T-helper 2 cell treated with Interferon-gamma antibody and Interleukin-4, amounts not matched to agents 5 μg/mL and 100 μg/mL, for 36 hours (primary cell): ENCODE data around the gene ACP5.

Experiments
- DNase-seq: peaks from one replicate; pipeline ENCODE4 v3.0.0; 2021; ENCODE audit warnings: low spot score
- H3K27ac Mint-ChIP-seq: one replicate; pipeline ENCODE4 v1.8.0; 2021; ENCODE audit warnings: mild to moderate bottlenecking, mixed read lengths
- H3K27me3 Mint-ChIP-seq: one replicate; pipeline ENCODE4 v1.8.0; 2021; ENCODE audit warnings: low read depth, mixed read lengths
- H3K36me3 Mint-ChIP-seq: one replicate; pipeline ENCODE4 v1.8.0; 2021; ENCODE audit warnings: low read depth, mixed read lengths
- H3K4me1 Mint-ChIP-seq: one replicate; pipeline ENCODE4 v1.8.0; 2021; ENCODE audit warnings: low read depth, mixed read lengths
- H3K4me3 Mint-ChIP-seq: one replicate; pipeline ENCODE4 v1.8.0; 2022; ENCODE audit warnings: mild to moderate bottlenecking, moderate library complexity, mixed read lengths
- H3K9me3 Mint-ChIP-seq: one replicate; pipeline ENCODE4 v1.8.0; 2021; ENCODE audit warnings: mixed read lengths

Gene ACP5

DNA sequence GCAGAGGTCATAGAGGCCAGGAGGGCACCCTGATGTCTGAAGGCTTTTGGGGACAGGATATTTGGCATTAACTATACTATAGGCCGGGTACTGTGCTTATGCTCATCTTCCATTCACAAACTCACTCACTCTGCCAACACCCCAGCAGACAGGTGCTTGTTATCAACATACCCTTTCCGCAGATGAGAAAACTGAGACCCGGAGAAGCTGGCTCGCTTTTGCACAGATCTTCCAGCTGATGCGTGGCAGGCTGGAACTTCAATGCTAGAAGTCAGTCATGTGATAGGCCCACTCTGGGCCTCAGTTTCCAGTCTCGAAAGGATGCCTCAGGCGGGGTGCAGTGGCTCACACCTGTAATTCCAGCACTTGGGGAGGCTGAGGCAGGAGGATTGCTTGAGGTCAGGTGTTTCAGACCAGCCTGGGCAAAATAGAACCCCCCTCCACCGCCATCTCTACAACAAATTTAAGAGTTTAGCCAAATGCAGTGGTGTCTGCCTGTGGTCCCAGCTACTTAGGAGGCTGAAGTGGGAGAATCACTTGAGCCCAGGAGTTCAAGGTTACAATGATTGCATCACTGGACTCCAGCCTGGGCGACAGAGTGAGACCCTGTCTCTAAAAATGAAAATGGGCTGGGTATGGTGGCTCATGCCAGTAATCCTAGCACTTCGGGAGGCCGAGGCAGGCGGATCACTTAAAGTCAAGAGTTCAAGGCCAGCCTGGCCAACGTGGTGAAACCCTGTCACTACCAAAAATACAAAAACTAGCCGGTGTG is 29.3 kb downstream of the ACP5 start:
- H3K27me3 Mint-ChIP-seq: no peaks in the 10 kb centered on the region
- H3K9me3 Mint-ChIP-seq: no peaks in the 10 kb centered on the region
- no peak overlapping the region for H3K4me3 Mint-ChIP-seq
- H3K4me1 Mint-ChIP-seq: no peaks in the 10 kb centered on the region
- no peaks in the 10 kb centered on the region for H3K36me3 Mint-ChIP-seq
- H3K27ac Mint-ChIP-seq: no peak overlapping the region
- DNase-seq: no peak

DNA sequence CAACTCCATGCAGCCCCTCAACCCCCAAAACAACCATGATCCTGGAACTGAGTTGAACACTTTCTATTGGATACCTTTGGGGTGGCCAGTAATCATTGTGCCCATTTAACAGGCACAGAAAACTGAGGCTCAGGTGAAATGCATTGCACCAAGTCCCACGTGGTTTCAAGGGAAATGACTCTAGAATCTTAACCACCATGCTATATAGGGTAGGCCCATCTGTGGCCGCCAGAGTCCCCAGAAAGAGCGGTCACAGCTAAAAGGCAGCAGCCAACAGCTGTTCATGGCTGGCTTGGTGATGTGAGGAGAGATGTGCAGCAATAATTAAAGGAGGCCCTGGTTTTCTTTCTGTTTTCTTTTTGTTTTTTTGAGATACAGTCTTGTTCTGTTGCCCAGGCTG is 36.2 kb downstream of the ACP5 start:
- Mint-ChIP-seq H3K9me3 (no peaks in the 10 kb centered on the region), H3K36me3 (no peaks in the 10 kb centered on the region), H3K4me1 (peaks cover 2% of the 10 kb centered on the region), H3K4me3 (no peak overlapping the region), H3K27ac (no peak overlapping the region), H3K27me3 (peaks cover 24% of the 10 kb centered on the region)
- no peak for DNase-seq

DNA sequence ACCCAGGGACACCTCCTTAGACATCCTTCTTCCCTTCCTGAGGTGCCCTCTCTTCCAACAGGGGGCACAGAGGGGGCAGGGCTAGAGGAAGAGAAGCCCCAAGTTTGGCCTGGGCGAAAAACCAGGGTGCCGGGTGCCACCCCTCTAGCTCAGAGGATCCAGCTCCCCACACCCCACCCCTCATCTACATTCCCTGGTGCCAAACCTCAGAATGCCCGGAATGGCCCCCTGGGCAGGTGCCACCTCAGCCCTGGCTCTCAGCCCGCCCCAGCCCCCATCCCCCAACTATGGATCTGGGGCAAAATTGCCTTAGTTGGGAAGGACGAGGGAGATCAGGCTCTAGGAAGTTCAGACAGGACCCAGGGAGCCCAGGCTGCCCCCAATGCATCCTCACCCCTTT is 36.8 kb downstream of the ACP5 start:
- no peak for DNase-seq
- H3K27me3 Mint-ChIP-seq: peaks cover 24% of the 10 kb centered on the region
- H3K4me3 Mint-ChIP-seq: no peak overlapping the region
- H3K4me1 Mint-ChIP-seq: peaks cover 3% of the 10 kb centered on the region
- H3K36me3 Mint-ChIP-seq: no peaks in the 10 kb centered on the region
- no peaks in the 10 kb centered on the region for H3K9me3 Mint-ChIP-seq
- no peak overlapping the region for H3K27ac Mint-ChIP-seq

DNA sequence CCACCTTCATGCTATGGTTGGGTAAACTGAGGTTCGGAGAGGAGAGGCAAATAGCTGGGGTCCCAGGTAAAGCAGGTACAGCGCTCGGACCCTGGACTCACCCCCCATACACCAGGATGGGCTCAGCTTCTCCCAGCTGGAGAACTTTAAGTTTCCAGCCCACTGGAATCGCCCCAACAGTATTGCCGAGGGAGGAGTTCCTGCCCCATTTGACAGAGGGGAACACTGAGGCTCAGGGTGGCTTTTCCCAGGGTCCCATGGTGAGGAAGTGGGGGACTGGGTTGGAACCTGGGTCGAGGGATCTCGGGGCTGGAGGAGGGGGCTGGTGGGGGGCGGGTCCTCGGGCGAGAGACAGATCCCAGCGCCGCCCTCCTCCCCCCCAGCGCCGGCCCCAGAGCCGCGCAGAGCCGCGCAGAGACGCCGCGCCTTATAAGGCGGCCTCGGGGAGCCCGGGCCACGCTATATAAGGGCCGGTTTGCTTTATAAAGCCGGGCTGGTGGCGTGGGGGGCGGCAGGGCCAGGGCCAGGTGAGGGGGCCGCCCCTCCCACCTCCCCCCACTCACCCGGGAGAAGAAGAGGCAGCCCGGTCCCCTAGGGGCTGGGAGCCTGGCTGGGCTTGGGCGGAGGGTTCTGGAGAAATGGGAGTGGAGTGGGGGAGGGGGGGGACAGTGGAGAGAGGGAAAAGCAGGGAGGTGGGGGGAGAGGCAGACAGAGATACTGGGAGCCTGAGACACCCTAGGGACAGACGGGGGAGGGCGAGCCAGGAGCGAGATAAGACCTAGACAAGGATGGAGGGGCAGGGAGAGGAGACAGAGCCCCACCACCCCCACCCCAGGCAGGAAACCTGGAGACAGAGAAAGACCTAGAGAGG is 37.7 kb downstream of the ACP5 start:
- H3K27me3 Mint-ChIP-seq: peaks cover 24% of the 10 kb centered on the region
- H3K36me3 Mint-ChIP-seq: no peaks in the 10 kb centered on the region
- no peak for DNase-seq
- H3K4me3 Mint-ChIP-seq: no peak overlapping the region
- no peaks in the 10 kb centered on the region for H3K9me3 Mint-ChIP-seq
- H3K4me1 Mint-ChIP-seq: peaks cover 9% of the 10 kb centered on the region
- H3K27ac Mint-ChIP-seq: no peak overlapping the region

DNA sequence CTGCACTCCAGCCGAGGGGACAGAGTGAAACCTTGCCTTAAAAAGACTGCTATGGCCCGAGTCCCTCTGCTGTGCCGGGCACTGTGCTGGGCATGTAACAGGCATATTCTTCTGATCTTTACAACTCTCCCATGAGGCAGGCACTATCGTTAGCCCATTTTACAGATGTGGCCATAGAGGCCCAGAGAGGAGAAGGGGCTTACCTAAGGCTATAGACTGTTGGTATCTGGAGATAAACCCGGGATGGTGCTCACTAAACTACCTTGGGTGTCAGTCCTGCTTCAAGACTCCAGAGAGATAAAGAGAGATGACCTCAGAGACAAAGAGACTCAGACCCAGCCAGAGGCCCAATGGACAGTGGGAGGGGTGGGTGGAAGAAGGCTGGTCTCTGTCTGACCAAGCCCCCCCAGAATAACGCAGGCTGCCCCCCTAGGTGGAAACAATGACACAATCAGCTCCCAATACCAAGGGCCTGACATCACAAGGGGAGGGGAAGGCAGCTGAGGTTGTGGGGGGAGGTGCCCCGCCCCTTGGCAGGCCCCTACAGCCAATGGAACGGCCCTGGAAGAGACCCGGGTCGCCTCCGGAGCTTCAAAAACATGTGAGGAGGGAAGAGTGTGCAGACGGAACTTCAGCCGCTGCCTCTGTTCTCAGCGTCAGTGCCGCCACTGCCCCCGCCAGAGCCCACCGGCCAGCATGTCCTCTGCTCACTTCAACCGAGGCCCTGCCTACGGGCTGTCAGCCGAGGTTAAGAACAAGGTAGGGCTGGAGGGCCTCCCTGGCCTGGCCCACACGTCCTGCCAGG is 39.0 kb downstream of the ACP5 start, which contains the start of gene CNN1:
Gene CNN1 (plus strand): TSS at position 620 of the 805 bp plus-strand sequence. CDS start 77 bp downstream, at position 697.
- Mint-ChIP-seq H3K4me3 (no peak within 1 kb of the TSS), H3K27me3 (peaks cover 27% of the 10 kb centered on the region), H3K27ac (no peak within 1 kb of the TSS), H3K9me3 (no peaks in the 10 kb centered on the region), H3K36me3 (no peaks in the 10 kb centered on the region), H3K4me1 (peaks cover 11% of the 10 kb centered on the region)
- no peak for DNase-seq

DNA sequence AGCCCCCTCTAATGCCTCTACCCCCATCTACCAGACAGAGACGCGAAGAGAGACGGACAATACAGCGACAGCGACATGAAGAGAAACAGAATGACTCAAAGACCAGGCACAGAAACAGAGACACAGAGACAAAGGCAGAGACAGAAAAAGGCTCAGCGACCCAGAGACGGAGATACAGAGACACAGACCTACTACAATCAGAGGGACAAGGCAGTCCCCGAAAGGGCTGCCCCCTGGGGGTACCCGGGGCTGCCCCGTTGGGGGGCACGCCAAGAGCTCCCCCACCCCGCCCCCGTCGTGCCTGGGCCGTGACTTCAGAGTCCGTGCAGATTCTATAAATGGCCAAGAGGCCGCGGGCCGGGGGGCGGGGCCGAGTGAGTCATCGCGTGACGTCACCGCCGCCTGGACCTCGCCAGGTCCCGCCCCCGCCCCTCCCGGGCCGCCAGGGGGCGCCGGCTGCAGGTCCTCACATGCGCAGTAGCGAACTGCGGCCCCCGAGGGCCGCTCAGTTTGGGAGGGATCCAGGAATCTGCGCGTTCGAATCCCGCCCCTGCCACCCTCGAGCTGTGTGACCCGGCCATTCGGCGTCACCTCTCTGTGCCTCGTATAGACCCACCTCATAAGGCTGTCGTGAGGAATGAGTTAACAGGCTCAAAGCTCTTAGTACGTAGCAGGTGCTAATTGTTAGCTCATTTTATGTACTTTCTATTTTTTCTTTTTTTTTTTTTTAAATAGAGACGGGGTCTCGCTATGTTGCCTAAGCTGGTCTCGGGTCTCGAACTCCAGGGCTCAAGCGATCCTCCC is 41.5 kb downstream of the ACP5 start:
- Mint-ChIP-seq H3K4me3 (peak overlapping the region; percentile 45), H3K4me1 (peaks cover 11% of the 10 kb centered on the region), H3K9me3 (no peaks in the 10 kb centered on the region), H3K36me3 (no peaks in the 10 kb centered on the region), H3K27ac (peak overlapping the region; percentile 44), H3K27me3 (peaks cover 24% of the 10 kb centered on the region)
- peak; percentile 90 for DNase-seq

DNA sequence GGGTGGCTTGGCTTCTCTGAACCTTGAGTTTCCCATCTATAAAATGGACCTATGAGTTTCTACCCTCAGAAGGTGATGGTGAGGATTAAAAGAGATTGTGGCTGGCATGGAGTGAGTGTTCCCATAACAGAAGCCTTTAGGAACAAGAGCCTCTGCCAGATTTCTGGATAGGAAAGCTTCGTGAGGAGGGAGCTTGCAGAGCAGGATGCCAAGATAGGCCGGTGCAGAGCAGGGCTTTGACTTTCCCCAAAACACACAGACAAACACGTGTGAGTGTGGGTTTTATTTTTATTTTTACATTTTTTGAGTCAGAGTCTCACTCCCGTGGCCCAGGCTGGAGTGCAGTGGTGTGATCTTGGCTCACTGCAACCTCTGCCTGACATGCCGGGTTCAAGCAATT is 42.5 kb downstream of the ACP5 start:
- DNase-seq: no peak
- no peaks in the 10 kb centered on the region for H3K9me3 Mint-ChIP-seq

DNA sequence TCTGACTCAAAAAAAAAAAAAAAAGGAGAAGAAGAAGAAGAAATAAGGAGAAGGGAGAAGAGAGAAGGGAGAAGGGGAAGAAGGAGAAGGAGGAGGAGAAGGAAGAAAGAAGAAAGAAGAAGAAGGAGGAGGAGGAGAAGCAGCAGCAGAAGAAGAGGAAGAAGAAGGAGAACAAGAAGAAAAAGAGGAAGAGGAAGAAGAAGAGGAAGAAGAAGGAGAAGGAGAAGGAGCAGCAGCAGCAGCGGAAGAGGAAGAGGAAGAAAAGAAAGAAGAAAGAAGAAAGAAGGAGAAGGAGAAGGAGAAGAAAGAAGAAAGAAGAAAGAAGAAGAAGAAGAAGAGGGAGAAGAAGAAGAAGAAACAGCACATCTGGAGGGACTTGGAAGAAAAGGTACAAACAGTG is 42.9 kb downstream of the ACP5 start:
- no peak overlapping the region for H3K4me3 Mint-ChIP-seq
- peak overlapping the region; percentile 3 for H3K27ac Mint-ChIP-seq
- DNase-seq: no peak
- H3K36me3 Mint-ChIP-seq: no peaks in the 10 kb centered on the region
- peaks cover 11% of the 10 kb centered on the region for H3K4me1 Mint-ChIP-seq
- no peaks in the 10 kb centered on the region for H3K9me3 Mint-ChIP-seq
- H3K27me3 Mint-ChIP-seq: peaks cover 19% of the 10 kb centered on the region

More for the DNA sequence above, 42.5 kb downstream of the ACP5 start:
- no peak overlapping the region for H3K4me3 Mint-ChIP-seq
- peaks cover 11% of the 10 kb centered on the region for H3K4me1 Mint-ChIP-seq
- H3K36me3 Mint-ChIP-seq: no peaks in the 10 kb centered on the region
- peaks cover 19% of the 10 kb centered on the region for H3K27me3 Mint-ChIP-seq
- H3K27ac Mint-ChIP-seq: peak overlapping the region; percentile 3

DNA sequence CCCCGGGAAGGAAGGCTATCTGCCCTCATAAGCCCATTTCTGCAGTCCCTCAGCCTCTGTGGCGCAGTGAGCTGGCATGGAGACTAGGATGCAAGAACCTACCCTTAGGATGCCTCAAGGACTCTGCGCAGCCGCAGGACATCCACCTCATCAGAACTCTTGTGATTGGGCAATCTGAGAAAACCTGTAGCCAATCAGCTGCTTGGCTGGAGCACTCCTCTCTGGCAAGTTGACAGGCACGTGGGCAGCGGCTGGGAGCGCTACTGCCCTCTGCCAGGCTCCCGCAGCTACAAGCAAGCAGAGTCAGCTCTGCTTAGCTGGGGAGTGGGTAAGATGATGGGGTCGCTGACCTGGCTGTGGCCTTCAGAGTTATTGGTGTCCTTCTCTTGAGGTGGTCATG is 47.0 kb downstream of the ACP5 start:
- H3K4me3 Mint-ChIP-seq: no peak overlapping the region
- DNase-seq: peak; percentile 59
- no peaks in the 10 kb centered on the region for H3K36me3 Mint-ChIP-seq
- H3K9me3 Mint-ChIP-seq: no peaks in the 10 kb centered on the region
- peaks cover 9% of the 10 kb centered on the region for H3K4me1 Mint-ChIP-seq
- no peak overlapping the region for H3K27ac Mint-ChIP-seq
- H3K27me3 Mint-ChIP-seq: peaks cover 3% of the 10 kb centered on the region

DNA sequence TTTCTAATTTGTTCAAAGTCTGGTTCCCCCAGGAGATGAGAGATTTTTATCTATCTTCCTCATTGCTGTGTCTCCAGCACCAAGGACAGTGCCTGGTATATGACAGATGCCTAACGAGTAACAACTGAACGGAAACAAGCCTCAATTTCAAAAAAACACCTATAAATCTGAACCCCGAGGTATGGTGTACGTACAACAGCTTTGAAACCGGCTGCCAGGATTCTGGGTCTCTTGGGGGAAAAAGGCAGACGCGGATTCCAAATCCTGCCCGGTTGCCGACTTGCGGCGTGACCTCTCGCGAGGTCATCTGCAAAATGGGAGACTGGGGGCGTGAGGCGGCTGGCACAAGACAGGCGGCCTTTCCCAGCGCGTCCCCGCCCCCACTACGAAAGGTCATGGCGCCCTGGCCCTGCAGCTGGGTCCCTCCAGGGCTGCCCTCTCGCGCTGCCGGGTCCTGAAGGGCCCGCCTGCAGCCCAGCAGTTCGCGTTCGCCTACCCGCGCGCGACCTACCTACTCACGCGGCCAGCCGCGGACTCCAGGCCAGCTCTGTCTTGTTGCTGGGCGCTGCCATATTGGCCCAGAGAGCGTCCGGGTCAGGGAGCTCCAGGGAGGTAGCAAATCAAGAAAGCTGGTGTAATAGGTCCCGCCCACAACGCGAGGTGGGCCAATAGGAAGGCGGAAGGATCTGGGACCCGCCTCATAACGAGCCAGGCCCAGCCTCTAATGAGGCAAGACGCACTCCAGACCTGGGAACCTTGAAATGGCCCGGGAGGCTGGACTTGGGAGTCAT is 48.7 kb downstream of the ACP5 start, which contains the start of gene ECSIT:
Gene ECSIT (minus strand): TSS at position 584 of the 791 bp plus-strand sequence. CDS start 9,964 bp downstream, outside the sequence.
- H3K27me3 Mint-ChIP-seq: no peaks in the 10 kb centered on the region

More for the DNA sequence above, 48.7 kb downstream of the ACP5 start, which contains the start of gene ECSIT:
- peaks cover 4% of the 10 kb centered on the region for H3K4me1 Mint-ChIP-seq
- peak within 1 kb of the TSS; percentile 88 for H3K27ac Mint-ChIP-seq
- peak; percentile 93 for DNase-seq
- H3K9me3 Mint-ChIP-seq: no peaks in the 10 kb centered on the region
- peak within 1 kb of the TSS; percentile 94 for H3K4me3 Mint-ChIP-seq
- no peaks in the 10 kb centered on the region for H3K36me3 Mint-ChIP-seq
